ENCODE results near the gene ZNF407.
A peak's percentile ranks its signal among the peaks of the same experiment; 100 is the strongest.

ZNF407 gene

DNA sequence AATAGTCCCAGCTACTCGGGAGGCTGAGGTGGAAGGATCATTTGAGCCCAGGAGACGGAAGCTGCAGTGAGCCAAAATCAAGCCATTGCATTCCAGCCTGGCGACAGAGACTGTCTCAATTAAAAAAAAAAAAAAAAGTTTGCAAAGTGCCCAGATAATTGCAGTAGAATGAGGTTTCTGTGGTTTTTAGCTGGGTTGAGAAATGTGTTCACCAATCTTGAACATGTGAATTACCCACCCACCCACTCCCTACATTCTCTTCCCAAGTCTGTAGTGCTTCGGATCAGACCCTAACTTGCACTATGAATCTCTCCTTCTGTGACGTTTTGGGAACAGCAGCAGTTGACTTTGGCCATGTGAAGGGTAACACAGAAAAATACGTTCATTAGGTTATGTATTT, 363.9 kb downstream of the ZNF407 start:
- no peaks in the 10 kb centered on the region for H3K27me3 ChIP-seq (replicated peaks; ENCODE audit: insufficient read depth, low read length)
- no peaks in the 10 kb centered on the region for H3F3A ChIP-seq (ENCODE audit: insufficient read depth, low read length)
- no peaks in the 10 kb centered on the region for H3K9me2 ChIP-seq (replicated peaks; ENCODE audit: insufficient read depth, low read length)
- no peaks in the 10 kb centered on the region for H3K9me3 ChIP-seq (replicated peaks; ENCODE audit: insufficient read depth, low read length)
- no peaks in the 10 kb centered on the region for H4K20me1 ChIP-seq (ENCODE audit: insufficient read depth, low read length)
- no peak for DNase-seq
- no peak overlapping the region for H3K27ac ChIP-seq (ENCODE audit: low read length)
- H3K4me3 ChIP-seq (ENCODE audit: low read length) = no peak overlapping the region
- no peak overlapping the region for H2AFZ ChIP-seq (ENCODE audit: low read length)
- no peaks in the 10 kb centered on the region for H3K4me1 ChIP-seq (ENCODE audit: low read length)
- no peak overlapping the region for H3K4me2 ChIP-seq (ENCODE audit: low read depth, low read length)
- no peak overlapping the region for H3K9ac ChIP-seq (ENCODE audit: low read length)
- H3K79me2 ChIP-seq (ENCODE audit: low read length) = no peaks in the 10 kb centered on the region
- TF ChIP-seq EZH2 (optimal IDR thresholded peaks at IDR 0.05; ENCODE audit: low read depth, low read length) = no peak
- TF ChIP-seq EZH2phosphoT487 (IDR thresholded peaks at IDR 0.05; ENCODE audit: low read length) = no peak
- TF ChIP-seq, protein P1, sequence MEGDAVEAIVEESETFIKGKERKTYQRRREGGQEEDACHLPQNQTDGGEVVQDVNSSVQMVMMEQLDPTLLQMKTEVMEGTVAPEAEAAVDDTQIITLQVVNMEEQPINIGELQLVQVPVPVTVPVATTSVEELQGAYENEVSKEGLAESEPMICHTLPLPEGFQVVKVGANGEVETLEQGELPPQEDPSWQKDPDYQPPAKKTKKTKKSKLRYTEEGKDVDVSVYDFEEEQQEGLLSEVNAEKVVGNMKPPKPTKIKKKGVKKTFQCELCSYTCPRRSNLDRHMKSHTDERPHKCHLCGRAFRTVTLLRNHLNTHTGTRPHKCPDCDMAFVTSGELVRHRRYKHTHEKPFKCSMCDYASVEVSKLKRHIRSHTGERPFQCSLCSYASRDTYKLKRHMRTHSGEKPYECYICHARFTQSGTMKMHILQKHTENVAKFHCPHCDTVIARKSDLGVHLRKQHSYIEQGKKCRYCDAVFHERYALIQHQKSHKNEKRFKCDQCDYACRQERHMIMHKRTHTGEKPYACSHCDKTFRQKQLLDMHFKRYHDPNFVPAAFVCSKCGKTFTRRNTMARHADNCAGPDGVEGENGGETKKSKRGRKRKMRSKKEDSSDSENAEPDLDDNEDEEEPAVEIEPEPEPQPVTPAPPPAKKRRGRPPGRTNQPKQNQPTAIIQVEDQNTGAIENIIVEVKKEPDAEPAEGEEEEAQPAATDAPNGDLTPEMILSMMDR (IDR thresholded peaks at IDR 0.05; ENCODE audit: low read length) = no peak
- no peaks in the 10 kb centered on the region for H3K36me3 ChIP-seq (replicated peaks; ENCODE audit: insufficient read depth, low read length)

DNA sequence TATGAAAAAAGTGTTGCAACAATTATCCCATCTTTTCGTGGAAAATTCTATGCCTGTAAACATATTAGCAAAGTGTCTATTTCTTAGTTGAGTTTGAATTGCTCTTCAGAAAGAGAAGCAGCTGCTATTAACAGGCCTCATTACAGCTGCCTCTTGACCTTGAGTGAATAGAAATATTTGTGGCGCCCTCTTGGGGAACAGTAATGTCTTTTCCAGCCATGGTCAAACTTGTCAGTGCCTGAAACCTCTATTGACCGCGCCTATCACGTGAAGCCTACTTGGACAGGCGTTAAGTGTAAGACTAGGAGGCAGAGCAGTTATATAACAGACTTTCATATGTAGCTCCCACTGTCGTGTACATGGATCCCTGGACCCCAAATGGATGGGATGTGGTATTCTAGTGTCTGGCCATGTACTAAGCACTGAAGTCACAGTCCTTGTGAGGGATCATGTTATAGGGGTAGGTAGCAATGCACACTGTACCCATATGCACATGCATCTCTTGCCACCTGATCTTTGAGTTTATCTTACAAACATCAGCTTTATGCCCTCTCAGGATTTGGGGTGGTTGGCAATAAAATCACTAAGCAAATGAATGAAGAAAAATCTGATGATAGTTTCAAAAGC, 366.3 kb downstream of the ZNF407 start:
- H3K9me3 ChIP-seq (replicated peaks; ENCODE audit: insufficient read depth, low read length) = no peaks in the 10 kb centered on the region
- H3K4me1 ChIP-seq (ENCODE audit: low read length) = no peaks in the 10 kb centered on the region
- no peaks in the 10 kb centered on the region for H4K20me1 ChIP-seq (ENCODE audit: insufficient read depth, low read length)
- TF ChIP-seq EZH2phosphoT487 (IDR thresholded peaks at IDR 0.05; ENCODE audit: low read length) = no peak
- TF ChIP-seq, protein P1 (IDR thresholded peaks at IDR 0.05; ENCODE audit: low read length) = peak; percentile 50
- no peaks in the 10 kb centered on the region for H3K79me2 ChIP-seq (ENCODE audit: low read length)
- H3K4me3 ChIP-seq (ENCODE audit: low read length) = no peak overlapping the region
- H3K27ac ChIP-seq (ENCODE audit: low read length) = no peak overlapping the region
- H3F3A ChIP-seq (ENCODE audit: insufficient read depth, low read length) = no peaks in the 10 kb centered on the region
- no peak overlapping the region for H3K9ac ChIP-seq (ENCODE audit: low read length)
- H3K27me3 ChIP-seq (replicated peaks; ENCODE audit: insufficient read depth, low read length) = no peaks in the 10 kb centered on the region
- no peaks in the 10 kb centered on the region for H3K36me3 ChIP-seq (replicated peaks; ENCODE audit: insufficient read depth, low read length)
- H2AFZ ChIP-seq (ENCODE audit: low read length) = no peak overlapping the region
- peak; percentile 61 for DNase-seq
- no peaks in the 10 kb centered on the region for H3K9me2 ChIP-seq (replicated peaks; ENCODE audit: insufficient read depth, low read length)
- H3K4me2 ChIP-seq (ENCODE audit: low read depth, low read length) = no peak overlapping the region

DNA sequence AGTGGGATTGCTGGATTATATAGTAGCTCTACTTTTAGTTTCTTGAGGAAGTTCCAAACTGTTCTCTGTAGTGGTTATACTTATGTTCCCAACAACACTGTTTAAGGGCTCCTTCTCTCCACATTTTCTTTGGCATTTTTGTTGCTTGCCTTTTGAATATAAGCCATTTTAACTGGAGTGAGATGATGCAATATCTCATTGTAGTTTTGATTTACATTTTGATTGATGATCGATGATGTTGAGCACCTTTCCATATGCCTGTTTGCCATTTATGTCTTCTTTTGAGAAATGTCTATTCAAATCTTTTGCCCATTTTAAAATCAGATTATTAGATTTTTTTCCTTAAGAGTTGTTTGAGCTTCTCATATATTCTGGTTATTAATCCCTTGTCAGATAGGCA, 368.0 kb downstream of the ZNF407 start:
- no peaks in the 10 kb centered on the region for H3K9me2 ChIP-seq (replicated peaks; ENCODE audit: insufficient read depth, low read length)
- no peak overlapping the region for H3K27ac ChIP-seq (ENCODE audit: low read length)
- H3F3A ChIP-seq (ENCODE audit: insufficient read depth, low read length) = no peaks in the 10 kb centered on the region
- no peak overlapping the region for H3K9ac ChIP-seq (ENCODE audit: low read length)
- no peak overlapping the region for H3K4me2 ChIP-seq (ENCODE audit: low read depth, low read length)
- no peaks in the 10 kb centered on the region for H3K79me2 ChIP-seq (ENCODE audit: low read length)
- no peak overlapping the region for H2AFZ ChIP-seq (ENCODE audit: low read length)
- no peaks in the 10 kb centered on the region for H3K4me1 ChIP-seq (ENCODE audit: low read length)
- H3K9me3 ChIP-seq (replicated peaks; ENCODE audit: insufficient read depth, low read length) = no peaks in the 10 kb centered on the region
- H3K4me3 ChIP-seq (ENCODE audit: low read length) = no peak overlapping the region
- no peaks in the 10 kb centered on the region for H3K36me3 ChIP-seq (replicated peaks; ENCODE audit: insufficient read depth, low read length)
- no peak for DNase-seq
- no peaks in the 10 kb centered on the region for H4K20me1 ChIP-seq (ENCODE audit: insufficient read depth, low read length)
- TF ChIP-seq EZH2phosphoT487 (IDR thresholded peaks at IDR 0.05; ENCODE audit: low read length) (no peak), EZH2 (optimal IDR thresholded peaks at IDR 0.05; ENCODE audit: low read depth, low read length) (no peak)
- TF ChIP-seq, protein P1 (IDR thresholded peaks at IDR 0.05; ENCODE audit: low read length) = no peak
- no peaks in the 10 kb centered on the region for H3K27me3 ChIP-seq (replicated peaks; ENCODE audit: insufficient read depth, low read length)

All from MM.1S (cell line).